OCI-LY7 (cell line): Measurements from ENCODE around the gene FOXP1. TPM values are rescaled to one million over a fixed set of nuclear protein-coding genes. Genes with fewer than 3 reads are reported as not detected.

Experiments
- BruUV-seq: library from RNA; stranded (reverse); fragments of 400-500 nt; replicated peaks from 2 replicates; lab custom pipeline; 2021; lab: Mats Ljungman, UMichigan
- CTCF ChIA-PET: fragments of 300-600 bp; sonication (Branson Sonifier 250); formaldehyde crosslinking; loops from one replicate; lab custom pipeline; 2022; ENCODE audit warnings: antibody characterized with exemption; ENCODE audit not compliant: unreplicated experiment; lab: Charles Lee
- POLR2A ChIA-PET: fragments of 300-600 bp; sonication (Branson Sonifier 250); formaldehyde crosslinking; loops from one replicate; lab custom pipeline; 2022; ENCODE audit warnings: antibody characterized with exemption; lab: Charles Lee
- DNase-seq: peaks from one replicate; pipeline ENCODE4 v3.0.0-alpha.2; 2015; ENCODE audit warnings: low spot score
- H2AFZ ChIP-seq: fragments of 200-600 bp; sonication (generic), shearing (Covaris generic); 2 replicates; pipeline ENCODE4 v1.6.1; 2014; ENCODE audit warnings: mild to moderate bottlenecking, antibody characterized with exemption, low read length, moderate library complexity
- H3K27ac ChIP-seq: fragments of 200-600 bp; sonication (generic); 2 replicates; pipeline ENCODE4 v1.5.1; 2014; ENCODE audit warnings: mixed run types, low read depth, mild to moderate bottlenecking, moderate library complexity, low read length, inconsistent platforms; ENCODE audit not compliant: poor library complexity, severe bottlenecking
- H3K36me3 ChIP-seq: fragments of 200-600 bp; sonication (generic); 2 replicates; pipeline ENCODE4 v1.6.1; 2014; ENCODE audit warnings: mild to moderate bottlenecking, antibody characterized with exemption, low read length, moderate library complexity, mixed read lengths; ENCODE audit not compliant: insufficient read depth
- H3K4me1 ChIP-seq: fragments of 200-600 bp; sonication (generic); 2 replicates; pipeline ENCODE4 v1.5.1; 2014; ENCODE audit warnings: mild to moderate bottlenecking, low read length; ENCODE audit not compliant: insufficient read depth, poor library complexity, severe bottlenecking
- H3K4me2 ChIP-seq: fragments of 200-600 bp; sonication (generic); 2 replicates; pipeline ENCODE4 v1.6.1; 2014; ENCODE audit warnings: mild to moderate bottlenecking, low read length
- H3K4me3 ChIP-seq: fragments of 200-600 bp; sonication (generic); 2 replicates; pipeline ENCODE4 v1.5.1; 2014; ENCODE audit warnings: mild to moderate bottlenecking, low read depth, low read length; ENCODE audit not compliant: poor library complexity, severe bottlenecking
- H3K79me2 ChIP-seq: fragments of 200-600 bp; sonication (generic); 2 replicates; pipeline ENCODE4 v1.6.1; 2016; ENCODE audit warnings: low read depth, mild to moderate bottlenecking, low read length, moderate library complexity, mixed read lengths; ENCODE audit not compliant: insufficient read depth
- H3K9me2 ChIP-seq: fragments of 200-600 bp; sonication (generic); 2 replicates; pipeline ENCODE4 v1.6.1; 2016; ENCODE audit warnings: mild to moderate bottlenecking, low read length, mixed read lengths; ENCODE audit not compliant: insufficient read depth
- H3K9me3 ChIP-seq: fragments of 200-600 bp; sonication (generic); 2 replicates; pipeline ENCODE4 v1.6.1; 2014; ENCODE audit warnings: mild to moderate bottlenecking, mixed run types, low read length, mixed read lengths
- H4K20me1 ChIP-seq: fragments of 200-600 bp; sonication (generic); 2 replicates; pipeline ENCODE4 v1.6.1; 2014; ENCODE audit warnings: mild to moderate bottlenecking, antibody characterized with exemption, low read length, moderate library complexity, mixed read lengths; ENCODE audit not compliant: insufficient read depth
- EZH2phosphoT487 ChIP-seq: fragments of 200-600 bp; sonication (generic); IDR thresholded peaks from 2 replicates; pipeline ENCODE4 v1.6.1; 2018; ENCODE audit warnings: low read depth, borderline replicate concordance, mild to moderate bottlenecking, mixed run types, antibody characterized with exemption, low read length, moderate library complexity, mixed read lengths
- intact Hi-C: fragments of 100-400 bp; cut with micrococcal nuclease; formaldehyde crosslinking; loops from one replicate; pipeline ENCODE4 v1.10.0; 2022; ENCODE audit not compliant: unreplicated experiment
- total RNA-seq, 2 experiments: library from RNA; depleted of rRNA in 1 of 2; stranded (reverse); fragments of >200 nt in 1 of 2; shearing (Covaris generic) in 1 of 2; gene quantifications; 2 replicates each; pipeline ENCODE4 v1.2.3, GENCODE V29; 2014 to 2022
- TF ChIP-seq, protein P1 (sequence below): fragments of 200-600 bp; sonication (generic); conservative IDR thresholded peaks from 2 replicates; pipeline ENCODE4 v1.5.1; 2014; ENCODE audit warnings: mild to moderate bottlenecking, antibody characterized with exemption, low read length, moderate library complexity, mixed read lengths

FOXP1 gene
- total RNA-seq, 2 experiments from 2014 or later = 87.3 to 151 TPM

DNA sequence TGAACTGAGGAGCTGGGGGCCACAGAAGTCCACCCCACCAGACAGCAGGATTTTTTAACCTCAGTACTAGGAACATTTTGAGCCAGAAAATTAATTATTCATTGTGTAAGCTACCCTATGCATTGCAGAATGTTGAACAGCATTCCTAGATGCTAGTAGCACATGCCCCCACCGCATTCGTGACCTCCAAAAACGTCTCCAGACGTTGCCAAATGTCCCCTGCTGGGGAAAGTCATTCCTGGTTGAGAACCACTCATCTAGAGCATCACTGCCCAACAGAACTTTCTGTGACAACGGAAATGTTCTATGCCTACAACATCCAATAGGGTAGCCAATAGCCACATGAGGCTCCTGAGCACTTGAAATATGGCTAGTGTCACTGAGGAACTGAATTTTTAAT, 333.5 kb downstream of the FOXP1 start:
- Histone ChIP-seq H3K9me2 (no peaks in the 10 kb centered on the region), H3K79me2 (no peaks in the 10 kb centered on the region), H3K27ac (no peak overlapping the region), H3K36me3 (no peaks in the 10 kb centered on the region), H4K20me1 (no peaks in the 10 kb centered on the region), H2AFZ (no peak overlapping the region), H3K4me1 (no peaks in the 10 kb centered on the region), H3K9me3 (no peaks in the 10 kb centered on the region), H3K4me2 (no peak overlapping the region), H3K4me3 (no peak overlapping the region)
- no TSS peak for BruUV-seq
- intact Hi-C loops = no loop called here
- no peak for DNase-seq
- TF ChIP-seq, protein P1, sequence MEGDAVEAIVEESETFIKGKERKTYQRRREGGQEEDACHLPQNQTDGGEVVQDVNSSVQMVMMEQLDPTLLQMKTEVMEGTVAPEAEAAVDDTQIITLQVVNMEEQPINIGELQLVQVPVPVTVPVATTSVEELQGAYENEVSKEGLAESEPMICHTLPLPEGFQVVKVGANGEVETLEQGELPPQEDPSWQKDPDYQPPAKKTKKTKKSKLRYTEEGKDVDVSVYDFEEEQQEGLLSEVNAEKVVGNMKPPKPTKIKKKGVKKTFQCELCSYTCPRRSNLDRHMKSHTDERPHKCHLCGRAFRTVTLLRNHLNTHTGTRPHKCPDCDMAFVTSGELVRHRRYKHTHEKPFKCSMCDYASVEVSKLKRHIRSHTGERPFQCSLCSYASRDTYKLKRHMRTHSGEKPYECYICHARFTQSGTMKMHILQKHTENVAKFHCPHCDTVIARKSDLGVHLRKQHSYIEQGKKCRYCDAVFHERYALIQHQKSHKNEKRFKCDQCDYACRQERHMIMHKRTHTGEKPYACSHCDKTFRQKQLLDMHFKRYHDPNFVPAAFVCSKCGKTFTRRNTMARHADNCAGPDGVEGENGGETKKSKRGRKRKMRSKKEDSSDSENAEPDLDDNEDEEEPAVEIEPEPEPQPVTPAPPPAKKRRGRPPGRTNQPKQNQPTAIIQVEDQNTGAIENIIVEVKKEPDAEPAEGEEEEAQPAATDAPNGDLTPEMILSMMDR = no peak
- no peak for TF ChIP-seq EZH2phosphoT487
- CTCF ChIA-PET = no interaction called here
- POLR2A ChIA-PET = no interaction called here

DNA sequence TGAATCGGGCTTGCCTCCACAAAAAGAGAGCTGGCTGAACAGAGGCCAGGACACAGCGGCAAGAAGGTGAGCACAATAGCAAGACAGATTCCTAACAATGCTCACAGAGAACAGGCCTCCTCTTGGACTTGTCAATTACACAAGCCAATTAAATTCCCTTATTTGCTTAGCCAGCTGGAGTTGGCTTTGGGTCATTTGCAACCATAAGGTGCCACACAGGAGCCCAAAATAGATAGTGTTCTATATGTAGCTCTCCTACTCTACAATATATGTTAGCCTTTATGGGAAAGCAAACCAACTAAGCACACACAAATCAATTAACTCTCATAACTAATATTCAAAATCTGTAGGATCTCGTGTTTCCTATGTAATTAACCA, 335.6 kb downstream of the FOXP1 start:
- POLR2A ChIA-PET = interaction anchor here (0.7 to 1.1 kb wide), 2 partner anchors 11 to 52 kb away, joined by 3 to 5 read pairs; no protein-coding TSS in a partner anchor
- H3K9me3 ChIP-seq = no peaks in the 10 kb centered on the region
- no peaks in the 10 kb centered on the region for H4K20me1 ChIP-seq
- CTCF ChIA-PET = no interaction called here
- H3K9me2 ChIP-seq = no peaks in the 10 kb centered on the region
- no peak overlapping the region for H2AFZ ChIP-seq
- H3K79me2 ChIP-seq = no peaks in the 10 kb centered on the region
- no peak overlapping the region for H3K4me3 ChIP-seq
- intact Hi-C loops = loop anchor here (5.0 to 10.0 kb wide), 2 partner anchors 267 to 339 kb away; no protein-coding TSS in a partner anchor
- BruUV-seq = no TSS peak
- H3K4me1 ChIP-seq = no peaks in the 10 kb centered on the region
- no peak overlapping the region for H3K4me2 ChIP-seq
- no peak for TF ChIP-seq EZH2phosphoT487
- TF ChIP-seq, protein P1 = no peak
- DNase-seq = no peak
- H3K27ac ChIP-seq = no peak overlapping the region
- no peaks in the 10 kb centered on the region for H3K36me3 ChIP-seq

DNA sequence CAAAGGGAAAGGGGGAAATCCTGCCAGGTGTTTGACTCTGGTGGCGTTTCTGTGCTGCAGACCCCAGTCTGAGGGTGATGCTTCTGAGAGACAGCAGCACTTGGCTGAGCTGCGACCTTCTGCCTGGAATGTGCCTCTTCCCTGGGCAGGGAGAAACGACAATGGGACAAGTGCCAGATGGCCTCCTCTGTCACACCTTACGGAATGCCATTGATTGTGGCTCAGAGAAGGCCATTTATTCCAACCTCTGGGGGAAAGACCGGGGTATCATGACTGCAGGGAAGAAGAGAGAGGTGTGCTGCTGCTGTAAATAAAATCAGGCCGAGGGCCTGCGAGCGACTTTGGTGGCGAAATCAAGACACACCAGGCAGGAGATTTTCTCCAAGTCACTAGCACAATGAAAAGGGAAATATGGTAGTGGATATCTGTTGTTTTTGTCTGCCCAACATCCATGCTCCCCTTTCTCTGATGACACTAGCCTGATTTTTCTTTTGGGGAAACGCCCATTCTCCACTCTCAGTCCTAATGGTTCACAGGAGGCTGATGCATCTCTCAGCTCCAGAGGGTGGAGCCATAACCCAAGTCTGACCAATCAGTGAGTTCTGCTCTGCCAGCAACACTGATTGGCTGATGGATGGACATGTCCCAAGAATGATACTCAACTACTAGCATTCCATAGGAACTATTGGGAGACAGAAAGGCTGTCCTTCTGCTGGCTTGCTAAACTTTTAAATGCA, 336.1 kb downstream of the FOXP1 start:
- no peak overlapping the region for H3K4me3 ChIP-seq
- no peak overlapping the region for H3K4me2 ChIP-seq
- CTCF ChIA-PET = no interaction called here
- no peaks in the 10 kb centered on the region for H3K4me1 ChIP-seq
- intact Hi-C loops = loop anchor here (5.0 to 10.0 kb wide), 2 partner anchors 267 to 340 kb away; no protein-coding TSS in a partner anchor
- no peaks in the 10 kb centered on the region for H4K20me1 ChIP-seq
- H3K79me2 ChIP-seq = no peaks in the 10 kb centered on the region
- no TSS peak for BruUV-seq
- TF ChIP-seq EZH2phosphoT487 = no peak
- TF ChIP-seq, protein P1 = peak; percentile 29; the same call in 1 of the 2 replicates
- no peak overlapping the region for H2AFZ ChIP-seq
- H3K9me3 ChIP-seq = no peaks in the 10 kb centered on the region
- peak; percentile 33 for DNase-seq
- no peaks in the 10 kb centered on the region for H3K9me2 ChIP-seq
- H3K36me3 ChIP-seq = no peaks in the 10 kb centered on the region
- POLR2A ChIA-PET = interaction anchor here (1.1 kb wide), 1 partner anchor 11 kb away, joined by 3 read pairs; no protein-coding TSS in a partner anchor
- H3K27ac ChIP-seq = no peak overlapping the region
